Uterus (tissue), 4 donors: ENCODE data around the gene SLC35B2. TPM values are rescaled to one million over a fixed set of nuclear protein-coding genes. Genes with fewer than 3 reads are reported as not detected.

Experiments
- DNase-seq, 2 donors: peaks; one replicate each; pipeline ENCODE4 v3.0.0-alpha.2; 2019 to 2020
- H3K27ac ChIP-seq, 2 donors: fragments of 200-600 bp; sonication (generic); 1 replicate in 1 of 2; 2 replicates in 1 of 2; pipeline ENCODE4 v1.5.1; 2016 to 2018
- H3K27me3 ChIP-seq, 2 donors: fragments of 200-600 bp; sonication (generic); one replicate each; pipeline ENCODE4 v1.5.1; 2018 to 2019; ENCODE audit warnings: control low read depth in 1 of 2
- H3K36me3 ChIP-seq, 2 donors: fragments of 200-600 bp; sonication (generic); one replicate each; pipeline ENCODE4 v1.5.1; 2019; ENCODE audit warnings: control low read depth in 1 of 2
- H3K4me1 ChIP-seq, 2 donors: fragments of 200-600 bp; sonication (generic); one replicate each; pipeline ENCODE4 v1.5.1; 2018 to 2019; ENCODE audit warnings: control low read depth in 1 of 2
- H3K4me3 ChIP-seq, 2 donors: fragments of 200-600 bp; sonication (generic); 1 replicate in 1 of 2; 2 replicates in 1 of 2; pipeline ENCODE4 v1.5.1; 2018 to 2019; ENCODE audit warnings: mild to moderate bottlenecking in 1 of 2
- H3K9me3 ChIP-seq, 2 donors: fragments of 200-600 bp; sonication (generic); one replicate each; pipeline ENCODE4 v1.5.1; 2019; ENCODE audit warnings: control low read depth in 1 of 2
- CTCF ChIP-seq, 4 experiments: fragments of 200-600 bp in 2 of 4; fragments of 450-650 bp in 2 of 4; sonication (generic) in 2 of 4; IDR thresholded peaks; one replicate each; pipeline ENCODE4 v1.5.1; 2016 to 2019; ENCODE audit warnings: antibody characterized with exemption in 4 of 4, mild to moderate bottlenecking in 2 of 4, moderate library complexity in 1 of 4
- POLR2A ChIP-seq, 2 donors: fragments of 450-650 bp; IDR thresholded peaks; one replicate each; pipeline ENCODE4 v1.6.1; 2016; ENCODE audit warnings: antibody characterized with exemption in 2 of 2, mild to moderate bottlenecking in 1 of 2, moderate library complexity in 1 of 2
- intact Hi-C: fragments of 100-400 bp; cut with DNase I; formaldehyde crosslinking; loops from one replicate; pipeline ENCODE4 v1.15.1; 2023; ENCODE audit warnings: low total_unique reads
- total RNA-seq, 4 donors: library from RNA; depleted of rRNA in 3 of 4; stranded (reverse); fragments of >200 nt in 3 of 4; gene quantifications; one replicate each; pipeline versions ENCODE4 v1.1.0 to v1.2.4, GENCODE V29; 2014 to 2023
- donor health status: DM: yes; HTN: yes; CAD: no.

The SLC35B2 gene
- total RNA-seq, 4 donors from 2014 or later, result 5.9 to 39.5 (median 28.5) TPM

DNA sequence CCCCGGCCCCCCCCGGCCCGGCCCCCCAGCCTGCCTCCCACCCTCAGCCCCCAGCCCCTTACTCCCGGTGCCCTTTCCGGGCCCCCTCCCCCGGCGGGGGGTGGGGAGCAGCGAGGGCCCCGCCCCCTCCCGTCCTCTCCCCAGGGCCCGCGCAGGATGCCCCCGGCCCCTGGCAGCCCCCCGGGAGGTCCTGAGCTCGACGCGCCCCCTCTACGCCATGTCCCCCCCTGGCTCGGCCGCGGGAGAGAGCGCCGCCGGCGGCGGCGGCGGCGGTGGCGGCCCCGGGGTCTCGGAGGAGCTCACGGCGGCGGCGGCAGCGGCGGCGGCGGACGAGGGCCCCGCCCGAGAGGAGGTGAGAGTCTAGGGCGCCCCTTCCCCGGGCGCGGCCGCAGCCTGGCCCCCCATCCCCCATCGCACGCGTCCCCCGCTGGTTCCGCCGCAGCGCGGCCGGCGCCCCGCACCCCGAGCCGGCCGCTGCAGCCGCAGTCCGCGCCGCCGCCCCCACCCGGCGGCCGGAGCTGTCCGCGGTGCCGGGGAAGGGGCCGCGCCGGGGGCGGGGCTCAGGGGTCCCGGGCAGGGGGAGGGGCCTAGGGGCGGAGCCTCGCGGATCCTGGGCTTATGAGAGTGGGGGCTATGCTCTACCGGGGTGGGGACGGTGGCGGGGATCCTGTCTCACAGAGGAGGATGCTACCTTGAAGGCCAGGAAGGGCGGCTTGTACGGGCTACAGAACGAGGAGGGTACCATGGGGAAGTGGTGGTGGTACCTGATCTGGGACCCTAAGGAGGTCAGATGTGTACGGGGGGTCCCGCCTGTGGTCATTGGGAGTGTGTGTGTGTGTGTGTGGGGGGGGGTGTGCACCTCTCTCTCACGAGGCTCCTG lies 13.4 kb upstream of the SLC35B2 start:
- no peak for DNase-seq
- TF ChIP-seq POLR2A (IDR thresholded peaks at IDR 0.05), result no peak
- TF ChIP-seq CTCF (IDR thresholded peaks at IDR 0.05), result no peak
- H3K36me3 ChIP-seq, result no peaks in the 10 kb centered on the region
- H3K9me3 ChIP-seq, result no peaks in the 10 kb centered on the region
- peak overlapping the region; percentile 17 to 33 for H3K4me3 ChIP-seq
- H3K4me1 ChIP-seq, result peaks cover 0 to 6% of the 10 kb centered on the region in 2 donors
- H3K27ac ChIP-seq, result no peak overlapping the region
- peaks cover 12 to 13% of the 10 kb centered on the region in 2 donors for H3K27me3 ChIP-seq
- intact Hi-C loops, result no loop called here

GRCh38 chr6:44269921-44270525 lies 12.7 kb upstream of the SLC35B2 start, which contains the start of gene TMEM151B:
TMEM151B (plus strand) TSS chr6:44270450; CDS start chr6:44270743, 293 bp downstream.
- Histone ChIP-seq H3K4me1 (peaks cover 0 to 6% of the 10 kb centered on the region in 2 donors), H3K27ac (no peak within 1 kb of the TSS), H3K4me3 (peak within 1 kb of the TSS; percentile 17 to 33), H3K27me3 (peaks cover 12 to 13% of the 10 kb centered on the region in 2 donors), H3K9me3 (no peaks in the 10 kb centered on the region), H3K36me3 (no peaks in the 10 kb centered on the region)
- TF ChIP-seq POLR2A (IDR thresholded peaks at IDR 0.05) (no peak), CTCF (IDR thresholded peaks at IDR 0.05) (no peak)
- DNase-seq, result no peak
- intact Hi-C loops, result no loop called here

- no peak for DNase-seq
- no peak for TF ChIP-seq CTCF (IDR thresholded peaks at IDR 0.05)
- TF ChIP-seq POLR2A (IDR thresholded peaks at IDR 0.05), result no peak
- peaks cover 0 to 11% of the 10 kb centered on the region in 2 donors for H3K4me1 ChIP-seq
- no peak overlapping the region for H3K4me3 ChIP-seq
- no peaks in the 10 kb centered on the region for H3K36me3 ChIP-seq
- no peaks in the 10 kb centered on the region for H3K9me3 ChIP-seq
- intact Hi-C loops, result no loop called here
- H3K27ac ChIP-seq, result no peak overlapping the region
- peaks cover 12 to 13% of the 10 kb centered on the region in 2 donors for H3K27me3 ChIP-seq
Measured at GRCh38 chr6:44269178-44269920, 12.0 kb upstream of the SLC35B2 start.

- Histone ChIP-seq H3K4me1 (peaks cover 0 to 23% of the 10 kb centered on the region in 2 donors), H3K4me3 (no peak overlapping the region), H3K27ac (no peak overlapping the region), H3K36me3 (no peaks in the 10 kb centered on the region), H3K27me3 (peaks cover 11 to 12% of the 10 kb centered on the region in 2 donors), H3K9me3 (no peaks in the 10 kb centered on the region)
- peak in 1 of 2 donors; percentile 28 for DNase-seq
- TF ChIP-seq CTCF (IDR thresholded peaks at IDR 0.05) (peak; percentile 57 to 72 (median 66)), POLR2A (IDR thresholded peaks at IDR 0.05) (no peak)
- intact Hi-C loops, result no loop called here
Measured at GRCh38 chr6:44268095-44268628, 10.8 kb upstream of the SLC35B2 start.
